Type B pancreatic cell (in vitro differentiated cells): Measurements from ENCODE around the gene SLC22A23. TPM values are rescaled to one million over a fixed set of nuclear protein-coding genes. Genes with fewer than 3 reads are reported as not detected.

ENCODE experiments used
- DNase-seq: peaks from one replicate; pipeline ENCODE4 v3.0.0; 2021; ENCODE audit warnings: mixed read lengths; ENCODE audit not compliant: unreplicated experiment; ENCODE audit errors: extremely low spot score
- H3K27ac Mint-ChIP-seq: 2 replicates; pipeline ENCODE4 v1.8.0; 2021; ENCODE audit warnings: mild to moderate bottlenecking, mixed read lengths
- H3K27me3 Mint-ChIP-seq: 2 replicates; pipeline ENCODE4 v1.8.0; 2021; ENCODE audit warnings: mixed read lengths
- H3K36me3 Mint-ChIP-seq: 2 replicates; pipeline ENCODE4 v1.8.0; 2021; ENCODE audit warnings: mixed read lengths
- H3K4me1 Mint-ChIP-seq: one replicate; pipeline ENCODE4 v1.8.0; 2021; ENCODE audit warnings: mixed read lengths; ENCODE audit not compliant: unreplicated experiment
- H3K4me3 Mint-ChIP-seq: 2 replicates; pipeline ENCODE4 v1.8.0; 2021; ENCODE audit warnings: mild to moderate bottlenecking, mixed read lengths
- H3K9me3 Mint-ChIP-seq: 2 replicates; pipeline ENCODE4 v1.8.0; 2021; ENCODE audit warnings: mixed read lengths
- long read RNA-seq: library from polyadenylated mRNA; unstranded; transcript quantifications from one replicate; pipeline ENCODE4 v2.0.0, GENCODE V29; 2020
- total RNA-seq: library from RNA; stranded (reverse); gene quantifications from 2 replicates; pipeline ENCODE4 v1.2.1, GENCODE V29; 2021; ENCODE audit warnings: low replicate concordance
- TF ChIP-seq, protein P1 (sequence below): fragments of 200-600 bp; sonication (generic); conservative IDR thresholded peaks from 2 replicates; pipeline ENCODE4 v1.5.0; 2021; ENCODE audit warnings: antibody characterized with exemption, mild to moderate bottlenecking

SLC22A23 gene, protein sequence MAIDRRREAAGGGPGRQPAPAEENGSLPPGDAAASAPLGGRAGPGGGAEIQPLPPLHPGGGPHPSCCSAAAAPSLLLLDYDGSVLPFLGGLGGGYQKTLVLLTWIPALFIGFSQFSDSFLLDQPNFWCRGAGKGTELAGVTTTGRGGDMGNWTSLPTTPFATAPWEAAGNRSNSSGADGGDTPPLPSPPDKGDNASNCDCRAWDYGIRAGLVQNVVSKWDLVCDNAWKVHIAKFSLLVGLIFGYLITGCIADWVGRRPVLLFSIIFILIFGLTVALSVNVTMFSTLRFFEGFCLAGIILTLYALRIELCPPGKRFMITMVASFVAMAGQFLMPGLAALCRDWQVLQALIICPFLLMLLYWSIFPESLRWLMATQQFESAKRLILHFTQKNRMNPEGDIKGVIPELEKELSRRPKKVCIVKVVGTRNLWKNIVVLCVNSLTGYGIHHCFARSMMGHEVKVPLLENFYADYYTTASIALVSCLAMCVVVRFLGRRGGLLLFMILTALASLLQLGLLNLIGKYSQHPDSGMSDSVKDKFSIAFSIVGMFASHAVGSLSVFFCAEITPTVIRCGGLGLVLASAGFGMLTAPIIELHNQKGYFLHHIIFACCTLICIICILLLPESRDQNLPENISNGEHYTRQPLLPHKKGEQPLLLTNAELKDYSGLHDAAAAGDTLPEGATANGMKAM
- 36.6 and 52.7 TPM in 2 replicates for total RNA-seq
- long read RNA-seq, full-length matches to known transcripts, result 1 of 10 reads
- long read RNA-seq, partial matches to known transcripts, result 0 of 10 reads
- long read RNA-seq, other reads (novel, unspliced or antisense), result 9 of 10 reads

GRCh38 chr6:3456898-3457709 is at the start of gene SLC22A23:
TSS of gene SLC22A23 (minus strand) at chr6:3457050. CDS start at chr6:3456559, 491 bp downstream.
- no peaks in the 10 kb centered on the region for H3K36me3 Mint-ChIP-seq
- peaks cover 6% of the 10 kb centered on the region for H3K27me3 Mint-ChIP-seq
- peak; percentile 83 for DNase-seq
- H3K4me3 Mint-ChIP-seq, result peak within 1 kb of the TSS; percentile 89
- peak within 1 kb of the TSS; percentile 59 for H3K27ac Mint-ChIP-seq
- H3K4me1 Mint-ChIP-seq, result peaks cover 16% of the 10 kb centered on the region
- TF ChIP-seq, protein P1, sequence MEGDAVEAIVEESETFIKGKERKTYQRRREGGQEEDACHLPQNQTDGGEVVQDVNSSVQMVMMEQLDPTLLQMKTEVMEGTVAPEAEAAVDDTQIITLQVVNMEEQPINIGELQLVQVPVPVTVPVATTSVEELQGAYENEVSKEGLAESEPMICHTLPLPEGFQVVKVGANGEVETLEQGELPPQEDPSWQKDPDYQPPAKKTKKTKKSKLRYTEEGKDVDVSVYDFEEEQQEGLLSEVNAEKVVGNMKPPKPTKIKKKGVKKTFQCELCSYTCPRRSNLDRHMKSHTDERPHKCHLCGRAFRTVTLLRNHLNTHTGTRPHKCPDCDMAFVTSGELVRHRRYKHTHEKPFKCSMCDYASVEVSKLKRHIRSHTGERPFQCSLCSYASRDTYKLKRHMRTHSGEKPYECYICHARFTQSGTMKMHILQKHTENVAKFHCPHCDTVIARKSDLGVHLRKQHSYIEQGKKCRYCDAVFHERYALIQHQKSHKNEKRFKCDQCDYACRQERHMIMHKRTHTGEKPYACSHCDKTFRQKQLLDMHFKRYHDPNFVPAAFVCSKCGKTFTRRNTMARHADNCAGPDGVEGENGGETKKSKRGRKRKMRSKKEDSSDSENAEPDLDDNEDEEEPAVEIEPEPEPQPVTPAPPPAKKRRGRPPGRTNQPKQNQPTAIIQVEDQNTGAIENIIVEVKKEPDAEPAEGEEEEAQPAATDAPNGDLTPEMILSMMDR, result peak; percentile 86
- H3K9me3 Mint-ChIP-seq, result no peaks in the 10 kb centered on the region

DNA sequence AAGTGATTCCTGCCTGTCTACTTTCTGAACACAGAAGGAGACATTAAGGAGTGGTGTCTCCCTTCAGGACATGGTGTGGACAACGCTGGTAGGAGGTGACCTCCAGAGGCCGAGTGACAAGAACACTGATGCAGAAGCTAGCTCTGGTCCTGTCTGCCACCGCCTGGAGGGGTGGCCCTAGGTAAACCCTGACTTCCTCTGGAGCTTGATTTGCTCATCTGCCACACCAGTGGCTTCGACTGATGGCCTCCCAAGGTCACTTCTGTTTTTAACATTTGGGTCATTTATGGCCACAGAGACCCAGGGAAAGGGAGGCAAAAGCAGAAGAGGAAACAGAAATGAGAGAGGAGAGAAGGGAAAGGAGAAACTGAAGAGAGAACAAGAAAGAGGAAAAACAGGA is 49.4 kb upstream of the SLC22A23 start:
- Mint-ChIP-seq H3K36me3 (no peaks in the 10 kb centered on the region), H3K27ac (no peak overlapping the region), H3K4me1 (peaks cover 40% of the 10 kb centered on the region), H3K27me3 (no peaks in the 10 kb centered on the region), H3K9me3 (peaks cover 3% of the 10 kb centered on the region), H3K4me3 (no peak overlapping the region)
- no peak for DNase-seq
- TF ChIP-seq, protein P1, result no peak

DNA sequence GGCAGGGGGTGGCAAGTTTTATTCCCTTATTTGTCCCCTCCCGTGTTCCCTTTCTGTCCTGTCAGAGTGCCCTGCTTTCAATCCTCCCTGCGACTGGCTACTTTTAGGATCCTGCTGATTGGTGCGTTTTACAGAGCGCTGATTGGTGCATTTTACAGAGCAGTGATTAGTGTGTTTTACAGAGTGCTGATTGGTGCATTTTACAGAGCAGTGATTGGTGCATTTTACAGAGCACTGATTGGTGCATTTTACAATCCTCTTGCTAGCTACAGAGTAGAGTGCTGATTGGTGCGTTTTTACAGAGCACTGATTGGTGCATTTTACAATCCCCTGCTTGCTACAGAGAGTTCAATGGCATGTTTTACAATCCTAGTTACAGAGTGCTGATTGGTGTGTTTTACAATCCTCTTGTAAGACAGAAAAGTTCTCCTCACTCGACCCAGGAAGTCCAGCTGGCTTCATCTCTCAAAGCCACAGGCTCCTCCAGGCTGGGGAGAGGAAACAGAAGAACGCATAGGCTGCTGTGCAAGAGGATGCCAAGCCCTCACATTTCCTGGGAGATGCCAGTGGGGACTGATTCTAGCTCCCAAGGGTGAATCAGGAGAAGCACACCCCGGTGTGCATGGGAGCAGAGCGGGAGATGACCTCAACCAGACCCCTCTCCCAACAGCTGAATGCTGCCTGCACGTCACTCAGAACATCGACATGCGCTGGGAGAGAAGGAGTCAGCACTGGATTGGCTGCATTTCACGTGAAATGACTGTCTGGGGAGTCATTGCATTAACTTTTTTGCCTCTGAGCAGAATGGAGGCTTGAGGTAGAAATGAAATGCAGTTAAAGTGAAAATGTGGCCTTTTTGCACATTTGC is 48.3 kb upstream of the SLC22A23 start:
- Mint-ChIP-seq H3K36me3 (no peaks in the 10 kb centered on the region), H3K27me3 (no peaks in the 10 kb centered on the region), H3K27ac (no peak overlapping the region), H3K9me3 (peaks cover 3% of the 10 kb centered on the region), H3K4me1 (peaks cover 40% of the 10 kb centered on the region), H3K4me3 (no peak overlapping the region)
- TF ChIP-seq, protein P1, result no peak
- no peak for DNase-seq

- no peaks in the 10 kb centered on the region for H3K27me3 Mint-ChIP-seq
- no peak for DNase-seq
- no peak overlapping the region for H3K4me3 Mint-ChIP-seq
- TF ChIP-seq, protein P1, result no peak
- no peak overlapping the region for H3K27ac Mint-ChIP-seq
- peaks cover 3% of the 10 kb centered on the region for H3K9me3 Mint-ChIP-seq
- H3K4me1 Mint-ChIP-seq, result peaks cover 47% of the 10 kb centered on the region
- no peaks in the 10 kb centered on the region for H3K36me3 Mint-ChIP-seq
Observed at GRCh38 chr6:3504354-3504753, 47.5 kb upstream of the SLC22A23 start.
